Progenitor cell of endocrine pancreas (in vitro differentiated cells): Measurements from ENCODE around the gene SMAD5. TPM values are rescaled to one million over a fixed set of nuclear protein-coding genes. Genes with fewer than 3 reads are reported as not detected.

ENCODE experiments used
- DNase-seq: peaks from one replicate; pipeline ENCODE4 v3.0.0; 2021; ENCODE audit warnings: low spot score; ENCODE audit not compliant: unreplicated experiment
- H3K27ac Mint-ChIP-seq: 2 replicates; pipeline ENCODE4 v1.8.0; 2021; ENCODE audit warnings: mild to moderate bottlenecking, moderate library complexity, mixed read lengths
- H3K27me3 Mint-ChIP-seq: 2 replicates; pipeline ENCODE4 v1.8.0; 2021; ENCODE audit warnings: mixed read lengths
- H3K36me3 Mint-ChIP-seq: 2 replicates; pipeline ENCODE4 v1.8.0; 2022; ENCODE audit warnings: mixed read lengths; ENCODE audit not compliant: insufficient read depth
- H3K4me1 Mint-ChIP-seq: 2 replicates; pipeline ENCODE4 v1.8.0; 2021; ENCODE audit warnings: low read depth, mixed read lengths
- H3K4me3 Mint-ChIP-seq: 2 replicates; pipeline ENCODE4 v1.8.0; 2021; ENCODE audit warnings: low read depth, mild to moderate bottlenecking, moderate library complexity, mixed read lengths
- H3K9me3 Mint-ChIP-seq: 2 replicates; pipeline ENCODE4 v1.8.0; 2021; ENCODE audit warnings: low read depth, mixed read lengths
- total RNA-seq: library from RNA; stranded (reverse); gene quantifications from 2 replicates; pipeline ENCODE4 v1.2.1, GENCODE V29; 2021
- TF ChIP-seq, protein P1 (sequence below): fragments of 200-600 bp; sonication (generic); IDR thresholded peaks from one replicate; pipeline ENCODE4 v1.5.0; 2021; ENCODE audit warnings: antibody characterized with exemption, mild to moderate bottlenecking; ENCODE audit not compliant: unreplicated experiment

SMAD5 gene
- total RNA-seq, 1 donor from 2014 or later = 92.3 TPM

- no peak for DNase-seq
- no peak overlapping the region for H3K4me3 Mint-ChIP-seq
- no peaks in the 10 kb centered on the region for H3K9me3 Mint-ChIP-seq
- H3K4me1 Mint-ChIP-seq = peaks cover 32% of the 10 kb centered on the region
- TF ChIP-seq, protein P1, sequence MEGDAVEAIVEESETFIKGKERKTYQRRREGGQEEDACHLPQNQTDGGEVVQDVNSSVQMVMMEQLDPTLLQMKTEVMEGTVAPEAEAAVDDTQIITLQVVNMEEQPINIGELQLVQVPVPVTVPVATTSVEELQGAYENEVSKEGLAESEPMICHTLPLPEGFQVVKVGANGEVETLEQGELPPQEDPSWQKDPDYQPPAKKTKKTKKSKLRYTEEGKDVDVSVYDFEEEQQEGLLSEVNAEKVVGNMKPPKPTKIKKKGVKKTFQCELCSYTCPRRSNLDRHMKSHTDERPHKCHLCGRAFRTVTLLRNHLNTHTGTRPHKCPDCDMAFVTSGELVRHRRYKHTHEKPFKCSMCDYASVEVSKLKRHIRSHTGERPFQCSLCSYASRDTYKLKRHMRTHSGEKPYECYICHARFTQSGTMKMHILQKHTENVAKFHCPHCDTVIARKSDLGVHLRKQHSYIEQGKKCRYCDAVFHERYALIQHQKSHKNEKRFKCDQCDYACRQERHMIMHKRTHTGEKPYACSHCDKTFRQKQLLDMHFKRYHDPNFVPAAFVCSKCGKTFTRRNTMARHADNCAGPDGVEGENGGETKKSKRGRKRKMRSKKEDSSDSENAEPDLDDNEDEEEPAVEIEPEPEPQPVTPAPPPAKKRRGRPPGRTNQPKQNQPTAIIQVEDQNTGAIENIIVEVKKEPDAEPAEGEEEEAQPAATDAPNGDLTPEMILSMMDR = no peak
- no peaks in the 10 kb centered on the region for H3K36me3 Mint-ChIP-seq
- H3K27me3 Mint-ChIP-seq = no peaks in the 10 kb centered on the region
- H3K27ac Mint-ChIP-seq = no peak overlapping the region
These were observed 2.9 kb downstream of the SMAD5 start for GRCh38 chr5:136135536-136135935.

DNA sequence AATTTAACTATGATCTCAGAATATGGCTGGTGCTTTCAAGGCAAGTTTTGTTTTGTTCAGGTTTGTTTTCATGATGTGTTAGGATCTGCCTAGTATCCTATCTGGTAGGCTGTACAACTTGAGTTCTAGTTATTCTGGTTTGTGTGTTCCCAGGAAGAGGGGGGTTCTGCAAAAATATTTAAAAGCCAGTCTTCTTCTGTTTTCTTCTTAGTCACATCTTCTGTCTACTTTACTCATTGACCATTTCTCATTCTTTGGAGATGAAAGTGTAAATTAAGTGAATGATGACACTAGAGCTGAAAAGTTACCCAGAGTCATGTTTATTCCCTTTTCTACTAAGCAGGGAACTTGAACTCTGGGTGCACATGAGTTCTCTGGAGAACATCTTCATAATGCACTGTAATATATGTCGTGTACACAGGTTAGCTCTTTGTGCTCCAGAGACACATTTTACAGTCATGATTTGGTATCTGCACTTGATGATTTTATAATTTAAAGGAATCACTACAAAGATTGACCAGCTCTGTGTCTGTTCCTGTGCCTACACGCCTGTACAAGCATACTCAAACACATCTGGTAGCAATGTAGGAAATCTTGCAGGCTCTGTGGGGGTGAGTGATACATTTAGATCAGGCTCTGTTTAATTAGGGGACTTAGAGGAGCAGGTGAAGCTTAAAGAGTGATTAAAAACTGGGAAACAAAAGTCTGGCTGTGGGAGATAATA lies 5.0 kb downstream of the SMAD5 start:
- TF ChIP-seq, protein P1 = no peak
- peak overlapping the region; percentile 68 for H3K27ac Mint-ChIP-seq
- no peak for DNase-seq
- no peaks in the 10 kb centered on the region for H3K9me3 Mint-ChIP-seq
- no peaks in the 10 kb centered on the region for H3K27me3 Mint-ChIP-seq
- no peak overlapping the region for H3K4me3 Mint-ChIP-seq
- H3K36me3 Mint-ChIP-seq = no peaks in the 10 kb centered on the region
- peaks cover 32% of the 10 kb centered on the region for H3K4me1 Mint-ChIP-seq

DNA sequence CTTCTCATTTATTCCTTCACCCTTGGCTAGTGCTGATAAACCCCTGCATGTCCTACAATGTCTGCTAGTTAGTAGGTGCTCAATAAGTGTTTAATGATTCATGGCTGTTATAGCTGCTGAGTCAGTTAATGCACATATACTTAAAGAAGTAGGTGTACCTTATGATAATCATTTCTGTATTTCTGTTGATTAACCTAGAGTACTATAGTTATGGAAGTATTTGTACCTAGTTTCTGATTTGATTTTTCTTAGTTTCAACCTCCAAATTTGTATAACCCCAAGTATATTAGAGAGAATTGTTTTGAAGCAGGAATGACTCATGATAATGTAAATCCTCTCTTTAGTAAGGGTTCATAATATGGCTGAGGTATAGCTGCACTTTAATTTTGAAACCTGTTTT lies 8.9 kb downstream of the SMAD5 start:
- H3K36me3 Mint-ChIP-seq = no peaks in the 10 kb centered on the region
- DNase-seq = no peak
- no peak overlapping the region for H3K27ac Mint-ChIP-seq
- H3K9me3 Mint-ChIP-seq = no peaks in the 10 kb centered on the region
- peaks cover 21% of the 10 kb centered on the region for H3K4me1 Mint-ChIP-seq
- H3K4me3 Mint-ChIP-seq = no peak overlapping the region
- no peaks in the 10 kb centered on the region for H3K27me3 Mint-ChIP-seq
- TF ChIP-seq, protein P1 = no peak

GRCh38 chr5:136143312-136143711 lies 10.7 kb downstream of the SMAD5 start:
- H3K36me3 Mint-ChIP-seq = no peaks in the 10 kb centered on the region
- H3K9me3 Mint-ChIP-seq = no peaks in the 10 kb centered on the region
- TF ChIP-seq, protein P1 = no peak
- H3K27me3 Mint-ChIP-seq = no peaks in the 10 kb centered on the region
- H3K4me3 Mint-ChIP-seq = no peak overlapping the region
- peaks cover 13% of the 10 kb centered on the region for H3K4me1 Mint-ChIP-seq
- no peak for DNase-seq
- H3K27ac Mint-ChIP-seq = no peak overlapping the region

- DNase-seq = no peak
- H3K4me3 Mint-ChIP-seq = no peak overlapping the region
- TF ChIP-seq, protein P1 = no peak
- no peaks in the 10 kb centered on the region for H3K27me3 Mint-ChIP-seq
- no peaks in the 10 kb centered on the region for H3K36me3 Mint-ChIP-seq
- peaks cover 12% of the 10 kb centered on the region for H3K4me1 Mint-ChIP-seq
- H3K27ac Mint-ChIP-seq = no peak overlapping the region
- no peaks in the 10 kb centered on the region for H3K9me3 Mint-ChIP-seq
These were observed 11.1 kb downstream of the SMAD5 start for GRCh38 chr5:136143763-136144162.
